Measurements from ENCODE around the gene ILKAP.

GRCh38 chr2:238162846-238163441 is 40.6 kb downstream of the ILKAP start:
- TF ChIP-seq POLR2A (IDR thresholded peaks at IDR 0.05; ENCODE audit: low read depth, low read length): no peak
- TF ChIP-seq POLR2AphosphoS5 (IDR thresholded peaks at IDR 0.05; ENCODE audit: low read depth, low read length): no peak

All from GM12892 (cell line).